Measurements from ENCODE around the gene AIF1. TPM values are rescaled to one million over a fixed set of nuclear protein-coding genes. Genes with fewer than 3 reads are reported as not detected.

The AIF1 gene
- total and polyA plus RNA-seq, 2 experiments from 2014 or later = 13.3 to 33.7 TPM

DNA sequence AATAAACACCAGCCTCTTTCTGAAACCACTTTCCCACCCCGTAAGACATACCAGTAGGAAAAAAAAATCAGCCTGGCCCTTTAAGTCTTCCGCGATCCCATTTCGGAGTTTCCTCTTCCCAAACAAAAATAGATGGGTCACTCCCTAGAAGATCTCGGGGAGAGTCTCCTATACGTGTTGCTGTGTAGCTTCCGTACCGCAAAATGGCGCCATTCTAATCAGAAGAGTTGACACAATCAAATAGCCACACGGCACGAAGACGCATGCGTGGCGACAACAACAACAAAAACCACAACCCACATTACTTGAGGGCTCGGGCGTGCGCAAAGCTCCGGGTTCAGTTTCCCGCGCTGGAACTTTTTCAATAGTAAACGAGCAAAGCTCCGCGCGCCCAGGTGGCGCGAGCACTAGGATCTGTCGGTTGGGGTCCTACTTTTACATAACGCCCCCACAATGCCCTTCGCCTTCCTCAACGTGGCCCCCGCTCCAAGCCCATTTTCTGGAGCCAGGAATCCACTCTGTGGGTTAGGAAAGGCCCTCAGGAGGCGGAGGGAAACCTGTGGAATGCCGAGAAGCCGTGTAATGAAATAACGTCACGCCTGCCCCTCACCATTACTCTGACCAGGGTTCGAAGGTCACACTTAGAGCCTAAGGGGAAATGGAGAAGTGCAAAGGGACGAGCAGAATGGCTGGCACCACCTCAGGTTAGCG, 49.9 kb downstream of the AIF1 start, which contains the start of gene GPANK1 (continued):
- no peak for TF ChIP-seq ZNF462 (CRISPR knock-in tag; IDR thresholded peaks at IDR 0.05)

GRCh38 chr6:31665501-31666336, 50.7 kb downstream of the AIF1 start, which contains the start of gene CSNK2B:
Gene CSNK2B (plus strand): TSS chr6:31666080. CDS start chr6:31666832, 752 bp downstream.
- ATAC-seq (peak; percentile 86), DNase-seq (ENCODE audit: low spot score) (peak; percentile 100)
- peak within 1 kb of the TSS; percentile 93 for H3K4me3 Mint-ChIP-seq
- H3K9me2 ChIP-seq (ENCODE audit: insufficient read depth) = no peaks in the 10 kb centered on the region
- peaks cover 12% of the 10 kb centered on the region for H4K20me1 ChIP-seq (replicated peaks; ENCODE audit: insufficient read depth)
- peaks cover 85% of the 10 kb centered on the region for H3K36me3 Mint-ChIP-seq (ENCODE audit: low read depth)
- H3K4me1 Mint-ChIP-seq = peaks cover 34% of the 10 kb centered on the region
- no peaks in the 10 kb centered on the region for H3K27me3 ChIP-seq (ENCODE audit: insufficient read depth)
- peaks cover 22% of the 10 kb centered on the region for H3K4me1 ChIP-seq (ENCODE audit: insufficient read depth)
- peaks cover 18% of the 10 kb centered on the region; the same call in 1 of the 2 replicates for H3F3A ChIP-seq (replicated peaks; ENCODE audit: low read depth)
- H3K4me3 ChIP-seq = peak within 1 kb of the TSS; percentile 97
- peaks cover 46% of the 10 kb centered on the region for H3K79me2 ChIP-seq (replicated peaks; ENCODE audit: insufficient read depth)
- peak within 1 kb of the TSS; percentile 98 for H3K4me2 ChIP-seq
- peak; percentile 91 for TF ChIP-seq ETS1 (IDR thresholded peaks at IDR 0.05)
- TF ChIP-seq CREB1 (CRISPR knock-in tag; IDR thresholded peaks at IDR 0.05; ENCODE audit: low read depth) = peak; percentile 80
- TF ChIP-seq EZH2phosphoT487 (IDR thresholded peaks at IDR 0.05; ENCODE audit: unreplicated experiment) = no peak
- no peak for TF ChIP-seq ZNF331 (CRISPR knock-in tag; IDR thresholded peaks at IDR 0.05; ENCODE audit: low read depth)
- peak; percentile 63 for TF ChIP-seq POLR2AphosphoS5 (IDR thresholded peaks at IDR 0.05; ENCODE audit: low read depth)
- TF ChIP-seq, protein P1, sequence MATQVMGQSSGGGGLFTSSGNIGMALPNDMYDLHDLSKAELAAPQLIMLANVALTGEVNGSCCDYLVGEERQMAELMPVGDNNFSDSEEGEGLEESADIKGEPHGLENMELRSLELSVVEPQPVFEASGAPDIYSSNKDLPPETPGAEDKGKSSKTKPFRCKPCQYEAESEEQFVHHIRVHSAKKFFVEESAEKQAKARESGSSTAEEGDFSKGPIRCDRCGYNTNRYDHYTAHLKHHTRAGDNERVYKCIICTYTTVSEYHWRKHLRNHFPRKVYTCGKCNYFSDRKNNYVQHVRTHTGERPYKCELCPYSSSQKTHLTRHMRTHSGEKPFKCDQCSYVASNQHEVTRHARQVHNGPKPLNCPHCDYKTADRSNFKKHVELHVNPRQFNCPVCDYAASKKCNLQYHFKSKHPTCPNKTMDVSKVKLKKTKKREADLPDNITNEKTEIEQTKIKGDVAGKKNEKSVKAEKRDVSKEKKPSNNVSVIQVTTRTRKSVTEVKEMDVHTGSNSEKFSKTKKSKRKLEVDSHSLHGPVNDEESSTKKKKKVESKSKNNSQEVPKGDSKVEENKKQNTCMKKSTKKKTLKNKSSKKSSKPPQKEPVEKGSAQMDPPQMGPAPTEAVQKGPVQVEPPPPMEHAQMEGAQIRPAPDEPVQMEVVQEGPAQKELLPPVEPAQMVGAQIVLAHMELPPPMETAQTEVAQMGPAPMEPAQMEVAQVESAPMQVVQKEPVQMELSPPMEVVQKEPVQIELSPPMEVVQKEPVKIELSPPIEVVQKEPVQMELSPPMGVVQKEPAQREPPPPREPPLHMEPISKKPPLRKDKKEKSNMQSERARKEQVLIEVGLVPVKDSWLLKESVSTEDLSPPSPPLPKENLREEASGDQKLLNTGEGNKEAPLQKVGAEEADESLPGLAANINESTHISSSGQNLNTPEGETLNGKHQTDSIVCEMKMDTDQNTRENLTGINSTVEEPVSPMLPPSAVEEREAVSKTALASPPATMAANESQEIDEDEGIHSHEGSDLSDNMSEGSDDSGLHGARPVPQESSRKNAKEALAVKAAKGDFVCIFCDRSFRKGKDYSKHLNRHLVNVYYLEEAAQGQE (IDR thresholded peaks at IDR 0.05; ENCODE audit: unreplicated experiment) = no peak
- H3K27ac Mint-ChIP-seq = peak within 1 kb of the TSS; percentile 98
- peak within 1 kb of the TSS; percentile 1; the same call in 1 of the 2 replicates for H2AFZ ChIP-seq
- H3K27ac ChIP-seq (ENCODE audit: low read depth) = peak within 1 kb of the TSS; percentile 94
- H3K9me3 Mint-ChIP-seq = no peaks in the 10 kb centered on the region; the same call in 2 of the 3 replicates
- peaks cover 14% of the 10 kb centered on the region for H3K27me3 Mint-ChIP-seq (ENCODE audit: insufficient read depth, low read depth, poor library complexity)
- peaks cover 41% of the 10 kb centered on the region for H3K36me3 ChIP-seq (ENCODE audit: insufficient read depth)
